ENCODE data around the gene SETBP1.

Gene SETBP1

GRCh38 chr18:45008694-45009413, 328.2 kb downstream of the SETBP1 start:
- no peak overlapping the region for H3K9ac ChIP-seq (ENCODE audit: low read length)
- DNase-seq, result no peak
- WGBS, result 96% methylated on average over 13 of the region's 13 CpGs
- no peaks in the 10 kb centered on the region for H3K36me3 ChIP-seq (ENCODE audit: control insufficient read depth in 1 of 2, insufficient read depth in 2 of 2, low read depth in 1 of 2, low read length in 2 of 2)
- no peak overlapping the region for H3K4me2 ChIP-seq (ENCODE audit: low read length, poor library complexity, severe bottlenecking)
- H3K27me3 ChIP-seq (ENCODE audit: control insufficient read depth in 1 of 2, insufficient read depth in 1 of 2, low read length in 2 of 2), result no peaks in the 10 kb centered on the region
- no peak overlapping the region for H3K4me3 ChIP-seq (ENCODE audit: insufficient read depth in 1 of 2, low read depth in 1 of 2, low read length in 2 of 2)
- H2AK5ac ChIP-seq (ENCODE audit: low read length, severe bottlenecking), result no peak overlapping the region
- H3K18ac ChIP-seq (ENCODE audit: low read depth in 1 of 2, low read length in 2 of 2), result peak overlapping the region in 1 of 2 experiments; percentile 50
- no peak overlapping the region for H2BK12ac ChIP-seq (ENCODE audit: low read length in 2 of 2)
- H2BK5ac ChIP-seq (ENCODE audit: low read depth, low read length, poor library complexity, severe bottlenecking), result no peak overlapping the region
- H3K23ac ChIP-seq (ENCODE audit: low read length in 2 of 2), result no peak overlapping the region
- no peak overlapping the region for H2BK120ac ChIP-seq (ENCODE audit: low read depth, low read length)
- H4K91ac ChIP-seq (ENCODE audit: low read length), result peak overlapping the region; percentile 6
- H4K8ac ChIP-seq (ENCODE audit: low read length), result no peak overlapping the region
- H3K14ac ChIP-seq (ENCODE audit: low read length in 2 of 2), result no peak overlapping the region
- H2AFZ ChIP-seq (ENCODE audit: low read depth, low read length), result no peak overlapping the region
- peaks cover 13% of the 10 kb centered on the region for H3K4me1 ChIP-seq (ENCODE audit: control insufficient read depth, insufficient read depth, low read depth, low read length)
- H3K27ac ChIP-seq (ENCODE audit: low read length, poor library complexity, severe bottlenecking), result no peak overlapping the region
- H3K4ac ChIP-seq (ENCODE audit: low read depth in 1 of 2, low read length in 2 of 2), result no peak overlapping the region
- no peak overlapping the region for H2BK15ac ChIP-seq (ENCODE audit: low read depth, poor library complexity, severe bottlenecking)
- peaks cover 14% of the 10 kb centered on the region for H3K79me1 ChIP-seq (replicated peaks; ENCODE audit: low read length, poor library complexity, severe bottlenecking)
- no peaks in the 10 kb centered on the region for H3K9me3 ChIP-seq (ENCODE audit: control insufficient read depth, low read length)

GRCh38 chr18:45009756-45010155, 329.1 kb downstream of the SETBP1 start:
- no peak overlapping the region for H3K9ac ChIP-seq (ENCODE audit: low read length)
- peaks cover 14% of the 10 kb centered on the region for H3K79me1 ChIP-seq (replicated peaks; ENCODE audit: low read length, poor library complexity, severe bottlenecking)
- H4K8ac ChIP-seq (ENCODE audit: low read length), result no peak overlapping the region
- H3K4me1 ChIP-seq (ENCODE audit: control insufficient read depth, insufficient read depth, low read depth, low read length), result peaks cover 17% of the 10 kb centered on the region
- WGBS, result 96% methylated on average over 4 of the region's 5 CpGs
- no peaks in the 10 kb centered on the region for H3K36me3 ChIP-seq (ENCODE audit: control insufficient read depth in 1 of 2, insufficient read depth in 2 of 2, low read depth in 1 of 2, low read length in 2 of 2)
- no peak overlapping the region for H3K4me2 ChIP-seq (ENCODE audit: low read length, poor library complexity, severe bottlenecking)
- no peak overlapping the region for H2BK5ac ChIP-seq (ENCODE audit: low read depth, low read length, poor library complexity, severe bottlenecking)
- no peak overlapping the region for H2AFZ ChIP-seq (ENCODE audit: low read depth, low read length)
- H2BK12ac ChIP-seq (ENCODE audit: low read length in 2 of 2), result no peak overlapping the region
- H4K91ac ChIP-seq (ENCODE audit: low read length), result no peak overlapping the region
- H2AK5ac ChIP-seq (ENCODE audit: low read length, severe bottlenecking), result no peak overlapping the region
- H3K27me3 ChIP-seq (ENCODE audit: control insufficient read depth in 1 of 2, insufficient read depth in 1 of 2, low read length in 2 of 2), result no peaks in the 10 kb centered on the region
- H3K4me3 ChIP-seq (ENCODE audit: insufficient read depth in 1 of 2, low read depth in 1 of 2, low read length in 2 of 2), result no peak overlapping the region
- no peaks in the 10 kb centered on the region for H3K9me3 ChIP-seq (ENCODE audit: control insufficient read depth, low read length)
- H3K4ac ChIP-seq (ENCODE audit: low read depth in 1 of 2, low read length in 2 of 2), result no peak overlapping the region
- H3K14ac ChIP-seq (ENCODE audit: low read length in 2 of 2), result no peak overlapping the region
- no peak overlapping the region for H3K27ac ChIP-seq (ENCODE audit: low read length, poor library complexity, severe bottlenecking)
- no peak overlapping the region for H3K23ac ChIP-seq (ENCODE audit: low read length in 2 of 2)
- no peak overlapping the region for H2BK120ac ChIP-seq (ENCODE audit: low read depth, low read length)
- no peak for DNase-seq
- H2BK15ac ChIP-seq (ENCODE audit: low read depth, poor library complexity, severe bottlenecking), result no peak overlapping the region
- H3K18ac ChIP-seq (ENCODE audit: low read depth in 1 of 2, low read length in 2 of 2), result no peak overlapping the region

GRCh38 chr18:45012286-45012685, 331.6 kb downstream of the SETBP1 start:
- Histone ChIP-seq H3K4ac (ENCODE audit: low read depth in 1 of 2, low read length in 2 of 2) (no peak overlapping the region), H3K4me1 (ENCODE audit: control insufficient read depth, insufficient read depth, low read depth, low read length) (peaks cover 27% of the 10 kb centered on the region), H3K79me1 (replicated peaks; ENCODE audit: low read length, poor library complexity, severe bottlenecking) (peaks cover 14% of the 10 kb centered on the region), H3K9ac (ENCODE audit: low read length) (no peak overlapping the region), H2BK12ac (ENCODE audit: low read length in 2 of 2) (no peak overlapping the region), H2AK5ac (ENCODE audit: low read length, severe bottlenecking) (no peak overlapping the region), H3K27ac (ENCODE audit: low read length, poor library complexity, severe bottlenecking) (no peak overlapping the region), H4K91ac (ENCODE audit: low read length) (no peak overlapping the region), H3K18ac (ENCODE audit: low read depth in 1 of 2, low read length in 2 of 2) (no peak overlapping the region), H3K4me2 (ENCODE audit: low read length, poor library complexity, severe bottlenecking) (no peak overlapping the region), H2BK120ac (ENCODE audit: low read depth, low read length) (no peak overlapping the region), H3K23ac (ENCODE audit: low read length in 2 of 2) (no peak overlapping the region), H2BK5ac (ENCODE audit: low read depth, low read length, poor library complexity, severe bottlenecking) (no peak overlapping the region), H3K14ac (ENCODE audit: low read length in 2 of 2) (no peak overlapping the region), H3K36me3 (ENCODE audit: control insufficient read depth in 1 of 2, insufficient read depth in 2 of 2, low read depth in 1 of 2, low read length in 2 of 2) (no peaks in the 10 kb centered on the region), H3K9me3 (ENCODE audit: control insufficient read depth, low read length) (no peaks in the 10 kb centered on the region), H2AFZ (ENCODE audit: low read depth, low read length) (no peak overlapping the region), H4K8ac (ENCODE audit: low read length) (no peak overlapping the region), H2BK15ac (ENCODE audit: low read depth, poor library complexity, severe bottlenecking) (no peak overlapping the region), H3K4me3 (ENCODE audit: insufficient read depth in 1 of 2, low read depth in 1 of 2, low read length in 2 of 2) (no peak overlapping the region), H3K27me3 (ENCODE audit: control insufficient read depth in 1 of 2, insufficient read depth in 1 of 2, low read length in 2 of 2) (no peaks in the 10 kb centered on the region)
- 96% methylated on average over 3 of the region's 3 CpGs for WGBS
- no peak for DNase-seq

GRCh38 chr18:45014047-45014501, 333.4 kb downstream of the SETBP1 start:
- peak overlapping the region; percentile 90 for H2BK15ac ChIP-seq (ENCODE audit: low read depth, poor library complexity, severe bottlenecking)
- H2BK5ac ChIP-seq (ENCODE audit: low read depth, low read length, poor library complexity, severe bottlenecking), result no peak overlapping the region
- H3K14ac ChIP-seq (ENCODE audit: low read length in 2 of 2), result no peak overlapping the region
- no peak overlapping the region for H2BK120ac ChIP-seq (ENCODE audit: low read depth, low read length)
- peak overlapping the region in 1 of 2 experiments; percentile 17 for H3K4me3 ChIP-seq (ENCODE audit: insufficient read depth in 1 of 2, low read depth in 1 of 2, low read length in 2 of 2)
- peak; percentile 75 for DNase-seq
- no peak overlapping the region for H3K4ac ChIP-seq (ENCODE audit: low read depth in 1 of 2, low read length in 2 of 2)
- peaks cover 27% of the 10 kb centered on the region for H3K4me1 ChIP-seq (ENCODE audit: control insufficient read depth, insufficient read depth, low read depth, low read length)
- no peak overlapping the region for H3K4me2 ChIP-seq (ENCODE audit: low read length, poor library complexity, severe bottlenecking)
- peak overlapping the region; percentile 65 for H4K91ac ChIP-seq (ENCODE audit: low read length)
- H3K79me1 ChIP-seq (replicated peaks; ENCODE audit: low read length, poor library complexity, severe bottlenecking), result peaks cover 17% of the 10 kb centered on the region
- H3K36me3 ChIP-seq (ENCODE audit: control insufficient read depth in 1 of 2, insufficient read depth in 2 of 2, low read depth in 1 of 2, low read length in 2 of 2), result no peaks in the 10 kb centered on the region
- H3K9me3 ChIP-seq (ENCODE audit: control insufficient read depth, low read length), result no peaks in the 10 kb centered on the region
- H3K27ac ChIP-seq (ENCODE audit: low read length, poor library complexity, severe bottlenecking), result peak overlapping the region; percentile 78
- no peak overlapping the region for H2AFZ ChIP-seq (ENCODE audit: low read depth, low read length)
- no peak overlapping the region for H2AK5ac ChIP-seq (ENCODE audit: low read length, severe bottlenecking)
- H4K8ac ChIP-seq (ENCODE audit: low read length), result no peak overlapping the region
- no peak overlapping the region for H3K23ac ChIP-seq (ENCODE audit: low read length in 2 of 2)
- H2BK12ac ChIP-seq (ENCODE audit: low read length in 2 of 2), result no peak overlapping the region
- no peaks in the 10 kb centered on the region for H3K27me3 ChIP-seq (ENCODE audit: control insufficient read depth in 1 of 2, insufficient read depth in 1 of 2, low read length in 2 of 2)
- WGBS, result 47% methylated on average over 2 of the region's 2 CpGs
- H3K9ac ChIP-seq (ENCODE audit: low read length), result peak overlapping the region; percentile 45
- peak overlapping the region; percentile 72 to 73 for H3K18ac ChIP-seq (ENCODE audit: low read depth in 1 of 2, low read length in 2 of 2)
